Measurements from ENCODE around the gene PDE9A. TPM values are rescaled to one million over a fixed set of nuclear protein-coding genes. Genes with fewer than 3 reads are reported as not detected.
A peak's percentile ranks its signal among the peaks of the same experiment; 100 is the strongest.
"Not testable (repeated sequence)": the region's sequence is repeated elsewhere in the genome, so short reads cannot be mapped to it uniquely, and the experiment has no call there.

The PDE9A gene
- polyA plus RNA-seq (ENCODE audit: insufficient read length in 12 of 12): 10 to 100 TPM in 2 of 12 donors, 1 to 10 TPM in 9, not detected in 1; 6.7 to 20.1 (median 8.5) TPM
- long read RNA-seq, donor 1, partial matches to known transcripts: 0 of 3 reads
- long read RNA-seq, donor 1, other reads (novel, unspliced or antisense): 0 of 3 reads
- long read RNA-seq, donor 2, partial matches to known transcripts: 0 of 1 reads
- long read RNA-seq, donor 2, other reads (novel, unspliced or antisense): 0 of 1 reads
- long read RNA-seq, donor 3: 0 reads
- long read RNA-seq, donor 4: 0 reads
- long read RNA-seq, donor 5, partial matches to known transcripts: 0 of 1 reads
- long read RNA-seq, donor 5, other reads (novel, unspliced or antisense): 0 of 1 reads
- long read RNA-seq, donor 6, partial matches to known transcripts: 0 of 2 reads
- long read RNA-seq, donor 6, other reads (novel, unspliced or antisense): 0 of 2 reads
- long read RNA-seq, donor 7: 0 reads
- long read RNA-seq, donor 8: 0 reads
- long read RNA-seq, donor 9, partial matches to known transcripts: 0 of 1 reads
- long read RNA-seq, donor 9, other reads (novel, unspliced or antisense): 0 of 1 reads
- long read RNA-seq, donor 10: 0 reads
- long read RNA-seq, donor 11, partial matches to known transcripts: 0 of 1 reads
- long read RNA-seq, donor 11, other reads (novel, unspliced or antisense): 0 of 1 reads

- peak; percentile 52 for DNase-seq
Measured at GRCh38 chr21:42653231-42654061, at the start of gene PDE9A. TSS of gene PDE9A (plus strand) at chr21:42653621. CDS start at chr21:42653815, 194 bp downstream.

GRCh38 chr21:42607102-42607501 lies 46.3 kb upstream of the PDE9A start:
- DNase-seq: no peak

GRCh38 chr21:42607525-42608102 lies 45.8 kb upstream of the PDE9A start:
- no peak for DNase-seq

GRCh38 chr21:42608446-42608845 lies 45.0 kb upstream of the PDE9A start:
- no peak for DNase-seq

- no peak for DNase-seq
Measured at GRCh38 chr21:42609811-42610210, 43.6 kb upstream of the PDE9A start.

- DNase-seq: no peak
Measured at GRCh38 chr21:42611852-42612251, 41.6 kb upstream of the PDE9A start.

- DNase-seq: no peak
Measured at GRCh38 chr21:42612390-42612789, 41.0 kb upstream of the PDE9A start.

GRCh38 chr21:42613756-42614155 lies 39.7 kb upstream of the PDE9A start:
- DNase-seq: no peak

- DNase-seq: no peak
Measured at GRCh38 chr21:42614396-42614795, 39.0 kb upstream of the PDE9A start.

GRCh38 chr21:42614811-42615351 lies 38.5 kb upstream of the PDE9A start:
- no peak for DNase-seq

- DNase-seq: not testable (repeated sequence)
Measured at GRCh38 chr21:42615377-42615776, 38.0 kb upstream of the PDE9A start.

GRCh38 chr21:42615924-42616323 lies 37.5 kb upstream of the PDE9A start:
- no peak for DNase-seq

- no peak for DNase-seq
Measured at GRCh38 chr21:42616446-42616845, 37.0 kb upstream of the PDE9A start.

- DNase-seq: no peak
Measured at GRCh38 chr21:42616941-42617340, 36.5 kb upstream of the PDE9A start.

- DNase-seq: no peak
Measured at GRCh38 chr21:42617486-42617885, 35.9 kb upstream of the PDE9A start.

GRCh38 chr21:42618707-42619102 lies 34.7 kb upstream of the PDE9A start:
- DNase-seq: no peak

GRCh38 chr21:42619166-42619565 lies 34.3 kb upstream of the PDE9A start:
- DNase-seq: no peak

- DNase-seq: no peak
Measured at GRCh38 chr21:42619841-42620240, 33.6 kb upstream of the PDE9A start.

- DNase-seq: peak; percentile 28
Measured at GRCh38 chr21:42621166-42621818, 32.1 kb upstream of the PDE9A start.

GRCh38 chr21:42621819-42622177 lies 31.6 kb upstream of the PDE9A start:
- peak; percentile 46 for DNase-seq

GRCh38 chr21:42622284-42622683 lies 31.1 kb upstream of the PDE9A start:
- DNase-seq: no peak
